CD4-positive, alpha-beta T cell treated with Interleukin-4 for 1 hour (primary cell): Measurements from ENCODE around the gene POMT2.
A peak's percentile ranks its signal among the peaks of the same experiment; 100 is the strongest.
"Not testable (repeated sequence)": the region's sequence is repeated elsewhere in the genome, so short reads cannot be mapped to it uniquely, and the experiment has no call there.

Experiments used
- DNase-seq, 2 donors: peaks; one replicate each; pipeline ENCODE4 v3.0.0-alpha.2; 2020 to 2022

POMT2 gene

DNA sequence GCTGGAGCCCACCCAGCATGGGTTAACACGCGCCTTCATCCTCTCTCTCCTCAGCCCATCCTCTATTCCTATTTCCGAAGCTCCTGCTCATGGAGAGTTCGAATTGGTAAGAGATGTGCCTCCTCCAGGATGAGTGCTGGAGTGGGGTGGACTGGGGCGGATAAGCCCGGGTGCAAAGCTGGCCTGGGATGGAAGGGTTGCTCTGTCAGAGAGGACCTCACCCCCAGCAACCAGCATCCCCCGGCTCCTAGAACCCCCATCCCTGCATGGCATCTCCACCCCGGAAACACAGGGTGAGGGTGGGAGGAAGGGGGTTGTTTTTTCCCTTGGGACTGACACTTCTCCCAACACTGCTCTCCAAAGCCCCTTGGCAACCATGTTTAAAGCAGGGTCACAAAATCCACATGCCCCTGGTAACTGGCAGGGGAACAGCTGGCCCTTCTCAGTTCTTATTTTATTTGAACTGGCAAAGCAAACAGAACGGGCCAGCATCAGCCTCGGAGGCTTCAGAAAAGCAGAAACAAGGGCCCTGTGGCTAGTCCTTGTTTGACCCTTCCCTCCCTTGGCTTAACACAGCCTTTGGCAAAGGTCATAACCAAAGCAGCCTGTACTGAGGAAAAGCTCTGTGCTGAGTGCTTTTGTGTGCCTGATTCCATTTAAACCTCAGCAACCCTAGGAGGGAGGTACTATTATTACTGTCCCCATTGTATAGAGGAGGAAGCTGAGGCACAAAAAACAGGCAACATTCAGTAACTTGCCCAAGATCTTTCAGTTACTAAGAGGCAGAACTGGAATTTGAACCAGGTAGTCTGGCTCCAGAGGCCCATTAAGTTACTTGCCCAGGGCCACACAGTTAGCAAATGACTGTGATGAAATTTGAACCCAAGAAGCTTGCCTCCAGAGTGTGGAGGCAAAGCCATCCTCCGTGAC is 4.4 kb upstream of the POMT2 start:
- no peak for DNase-seq

DNA sequence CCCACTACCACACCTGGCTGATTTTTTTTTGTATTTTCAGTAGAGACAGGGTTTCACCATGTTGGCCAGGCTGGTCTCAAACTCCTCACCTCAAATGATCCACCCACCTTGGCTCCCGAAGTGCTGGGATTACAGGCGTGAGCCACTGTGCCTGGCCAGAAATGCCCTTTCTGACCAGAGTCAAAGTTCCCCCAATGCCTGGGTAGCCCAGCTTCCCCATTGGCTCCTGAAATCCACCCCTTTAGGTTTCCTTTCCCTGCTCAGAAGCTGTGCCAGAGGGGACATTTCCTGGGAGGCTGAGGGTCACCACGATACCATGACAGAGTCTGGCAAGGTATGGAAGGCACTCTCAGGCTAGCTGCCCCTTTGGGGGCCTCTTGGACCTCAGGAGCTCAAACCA is 3.6 kb upstream of the POMT2 start:
- no peak for DNase-seq

DNA sequence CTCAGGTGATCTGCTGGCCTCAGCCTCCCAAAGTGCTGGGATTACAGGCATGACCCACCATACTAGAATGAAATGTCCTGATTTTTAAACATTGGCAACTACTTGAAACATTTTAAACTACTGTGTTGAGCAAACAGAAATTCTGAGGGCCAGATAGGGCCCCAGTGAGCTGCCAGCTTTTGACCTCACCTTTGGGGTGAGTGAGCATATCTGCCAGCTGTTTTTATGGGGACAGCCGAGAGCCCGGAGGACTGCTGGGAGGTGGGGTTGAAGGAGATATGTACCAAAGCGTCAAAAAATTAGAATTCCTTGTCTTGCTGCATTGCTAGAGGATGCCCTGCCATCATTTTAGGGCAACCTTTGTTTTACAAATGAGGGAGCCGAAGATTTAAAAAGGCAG is 2.9 kb upstream of the POMT2 start:
- DNase-seq = no peak

DNA sequence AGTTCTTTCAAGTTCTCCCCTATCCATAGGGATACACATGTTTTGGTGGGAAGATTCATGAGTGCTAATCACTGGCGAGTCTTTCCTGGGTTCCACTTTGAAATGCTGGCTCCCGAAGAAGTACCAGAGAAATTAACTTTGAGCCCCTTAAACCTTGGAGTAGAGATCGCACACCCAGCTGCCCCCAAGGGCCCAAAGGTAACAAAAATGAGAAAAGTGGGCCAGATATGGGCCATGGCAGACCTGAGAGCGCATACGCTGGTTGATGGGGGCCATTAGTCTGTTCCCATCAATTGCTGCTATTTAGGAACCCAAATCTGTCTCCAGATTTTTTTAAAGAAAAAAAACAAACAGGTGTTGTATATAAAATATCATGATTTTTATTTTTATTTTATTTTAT is 2.3 kb upstream of the POMT2 start:
- no peak for DNase-seq

DNA sequence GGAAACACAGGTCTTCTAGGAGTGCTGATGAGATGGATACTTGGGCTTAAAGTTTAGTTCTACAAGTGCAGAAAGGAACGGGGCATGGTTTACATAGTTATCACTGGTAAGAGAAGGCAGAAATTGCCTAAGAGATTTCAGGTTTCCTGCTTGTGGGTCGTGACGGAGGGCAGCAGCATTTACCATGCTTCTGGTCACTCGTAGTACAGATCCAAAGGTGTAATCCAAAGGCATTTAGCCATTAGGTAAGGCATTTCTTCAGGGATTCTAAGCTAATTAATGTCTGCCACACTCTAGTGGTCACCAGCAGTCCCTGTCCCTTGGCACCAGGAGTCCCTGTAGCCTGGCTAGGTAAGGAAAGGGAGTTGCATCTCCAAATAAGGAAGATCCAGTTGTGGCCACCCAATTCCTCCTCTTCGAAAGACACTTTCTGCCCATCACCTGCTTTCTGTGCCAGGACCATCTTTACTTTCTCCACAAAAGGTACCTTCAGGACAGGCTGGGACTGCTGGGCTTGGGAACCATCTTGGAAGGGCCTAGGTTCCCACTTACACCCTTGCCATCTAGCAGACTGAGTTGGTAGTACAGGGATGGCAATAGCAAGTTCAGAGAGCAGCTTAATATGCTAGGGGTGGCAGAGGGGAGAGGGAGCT is 1.7 kb upstream of the POMT2 start:
- no peak for DNase-seq

DNA sequence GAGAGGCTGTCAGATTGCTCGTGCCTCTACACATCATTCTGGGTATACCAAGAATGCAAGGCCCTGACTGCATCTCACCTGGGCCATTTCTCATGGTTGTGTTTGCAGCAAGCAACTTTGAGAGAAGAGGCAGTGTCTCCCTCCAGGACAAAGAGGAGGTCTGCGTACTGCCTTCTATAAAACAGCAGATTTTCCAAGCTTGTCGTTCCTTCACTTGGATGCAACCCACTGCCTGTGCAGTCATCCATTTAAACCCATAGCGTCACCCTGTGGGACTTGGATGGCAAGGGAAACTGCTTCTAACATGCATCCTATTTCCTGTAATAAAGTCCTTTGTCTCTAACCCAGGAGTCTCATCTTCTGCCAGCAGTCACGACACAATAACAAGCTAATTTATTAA is 1.3 kb downstream of the POMT2 start:
- DNase-seq = no peak

GRCh38 chr14:77318756-77319155 is 1.9 kb downstream of the POMT2 start:
- not testable (repeated sequence) for DNase-seq

GRCh38 chr14:77318006-77318553 is 2.6 kb downstream of the POMT2 start:
- DNase-seq = no peak

- DNase-seq = no peak
Measured at GRCh38 chr14:77316872-77317301, 3.8 kb downstream of the POMT2 start.

DNA sequence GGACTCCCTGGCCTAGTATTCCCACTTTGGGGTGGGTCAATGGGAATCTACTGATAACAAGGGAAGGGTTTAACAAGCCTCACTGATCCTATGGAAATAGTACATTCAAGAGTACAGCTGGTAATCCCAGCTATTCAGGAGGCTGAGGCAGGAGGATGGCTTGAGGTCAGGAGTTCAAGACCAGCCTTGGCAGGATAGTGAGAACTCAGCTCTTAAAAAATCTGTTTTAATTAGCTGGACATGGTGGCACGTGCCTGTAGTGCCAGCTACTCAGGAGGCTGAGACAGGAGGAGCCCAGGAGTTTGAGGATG is 4.5 kb downstream of the POMT2 start:
- DNase-seq = no peak

GRCh38 chr14:77314539-77315457 is 5.9 kb downstream of the POMT2 start:
- DNase-seq = no peak

DNA sequence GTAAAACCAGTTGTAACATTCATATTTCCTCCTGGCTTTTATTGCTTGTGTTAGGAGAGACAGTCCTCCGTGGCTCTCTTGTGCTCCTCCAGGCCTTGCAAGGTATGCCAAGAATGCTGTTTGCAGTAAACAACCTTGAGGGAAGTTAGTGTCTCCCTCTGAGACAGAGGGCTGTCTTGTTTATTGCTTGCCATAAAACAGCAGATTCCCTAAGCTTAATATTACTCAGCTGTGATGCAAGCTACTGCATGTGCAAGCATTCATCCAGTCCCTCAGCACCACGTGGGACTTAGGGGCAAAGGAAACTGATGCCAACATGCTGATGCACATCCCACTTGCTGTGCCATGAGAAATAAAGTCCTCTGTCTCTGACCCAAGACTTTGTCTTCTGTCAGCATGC is 6.6 kb downstream of the POMT2 start:
- DNase-seq = no peak

DNA sequence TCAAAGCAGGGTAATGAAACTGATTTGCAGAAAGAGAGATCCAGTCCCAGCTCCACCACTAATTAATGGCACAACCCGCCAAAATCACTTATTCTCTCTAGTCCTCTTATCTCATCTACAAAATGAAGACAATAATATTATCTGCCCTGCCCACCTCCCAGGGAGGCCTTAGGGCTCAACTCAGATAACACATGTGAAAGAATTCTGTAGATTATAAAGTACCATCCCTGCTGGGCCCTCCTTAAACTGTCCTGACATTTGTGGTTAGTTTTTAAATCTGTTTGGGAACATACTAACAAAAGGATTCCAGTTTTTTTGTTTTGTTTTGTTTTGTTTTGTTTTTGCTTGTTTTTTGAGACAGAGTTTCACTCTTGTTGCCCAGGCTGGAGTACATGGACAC is 7.3 kb downstream of the POMT2 start:
- no peak for DNase-seq

GRCh38 chr14:77311217-77311616 is 9.5 kb downstream of the POMT2 start:
- no peak for DNase-seq

- DNase-seq = no peak
Measured at GRCh38 chr14:77310026-77310425, 10.7 kb downstream of the POMT2 start.

GRCh38 chr14:77309131-77309530 is 11.6 kb downstream of the POMT2 start:
- DNase-seq = no peak

GRCh38 chr14:77306851-77307496 is 13.7 kb downstream of the POMT2 start:
- no peak for DNase-seq

DNA sequence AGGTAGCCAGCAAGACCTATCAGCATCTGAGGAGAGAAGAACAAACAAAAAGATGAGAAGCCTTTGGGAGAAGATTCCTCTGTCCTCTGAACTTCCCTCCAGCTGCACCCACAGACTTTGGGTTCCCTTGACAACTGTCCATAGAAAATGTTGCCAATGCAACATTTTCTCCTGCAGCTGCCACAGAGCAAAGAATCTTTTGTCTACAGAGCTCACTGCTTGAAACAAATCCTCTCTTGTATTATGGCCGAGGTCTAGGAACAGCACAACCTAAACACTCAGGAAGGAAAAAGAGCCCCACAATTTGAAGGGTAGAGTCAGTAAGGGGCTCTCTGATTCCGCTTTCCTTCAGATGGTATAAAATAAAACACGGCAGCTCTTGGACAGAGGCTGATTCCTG is 14.3 kb downstream of the POMT2 start:
- no peak for DNase-seq

DNA sequence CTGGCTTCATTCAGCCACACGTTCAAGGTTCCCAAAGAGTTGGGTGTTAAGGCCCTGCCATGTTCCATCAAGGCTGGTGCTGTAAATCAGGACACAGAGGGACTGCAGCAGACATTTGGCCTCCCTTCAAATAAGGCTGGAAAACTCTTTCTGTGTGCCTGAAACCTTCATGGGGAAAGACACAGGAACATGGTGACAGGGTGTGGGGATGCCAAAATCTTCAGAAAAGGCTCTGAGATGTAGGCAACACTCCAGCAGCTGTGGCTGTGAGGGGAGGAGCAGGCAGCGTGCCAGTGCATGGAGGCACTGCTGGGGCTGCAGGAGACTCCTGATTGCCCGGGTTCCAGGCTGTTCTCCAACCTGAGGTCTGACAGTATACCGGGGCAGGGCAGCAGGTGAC is 15.0 kb downstream of the POMT2 start:
- DNase-seq = no peak

DNA sequence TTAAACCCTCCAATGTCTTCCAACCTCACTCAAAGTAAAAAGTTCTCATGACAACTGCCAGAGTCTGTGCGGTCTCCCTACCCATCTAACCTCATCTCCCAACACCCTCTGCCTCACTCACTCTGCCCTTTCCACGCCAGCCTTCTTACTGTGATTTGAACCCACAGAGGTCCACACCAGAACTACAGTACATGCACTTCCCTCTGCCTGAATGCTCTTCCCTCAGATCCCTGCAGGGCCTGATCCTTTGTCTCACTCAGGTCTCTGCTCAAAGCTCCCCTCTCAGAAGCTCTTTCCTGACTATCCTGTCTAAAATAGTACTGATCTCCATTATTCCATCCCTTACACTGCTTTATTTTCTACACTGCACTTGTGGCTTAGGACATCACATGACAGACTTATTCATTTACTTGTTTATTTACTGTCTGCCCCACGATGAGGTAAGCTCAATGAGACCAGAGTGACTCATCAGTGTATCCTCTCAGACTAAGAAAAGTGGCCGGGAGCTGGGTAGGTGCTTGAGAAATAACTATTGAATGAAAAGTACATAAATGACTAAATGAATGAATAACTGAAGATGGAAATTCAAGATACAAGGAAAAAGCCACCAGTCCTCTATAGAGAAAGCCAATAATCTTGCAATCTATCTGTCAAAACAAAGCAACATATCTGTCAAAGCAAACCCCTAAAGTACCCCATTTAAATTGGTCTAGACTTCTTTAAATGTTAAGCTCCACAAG is 17.1 kb downstream of the POMT2 start:
- DNase-seq = no peak

DNA sequence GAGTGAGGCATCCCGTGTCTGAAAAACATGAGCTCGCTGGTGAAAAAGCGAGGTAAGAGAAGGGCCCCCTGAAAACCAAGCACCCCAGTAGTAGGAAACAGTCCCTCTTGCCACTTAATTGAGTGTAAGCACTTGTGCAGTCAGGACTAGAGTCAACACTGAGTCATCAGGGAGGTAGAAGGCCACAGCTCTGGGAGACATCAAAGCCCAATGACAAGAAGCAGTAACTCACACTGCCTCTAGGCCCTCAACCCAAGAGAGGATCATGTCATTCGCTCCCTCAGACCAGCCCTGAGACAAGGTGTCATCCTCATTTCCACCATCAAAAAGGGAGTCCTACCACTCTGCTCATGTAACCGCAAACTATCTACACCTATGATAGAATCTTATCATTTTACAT is 17.8 kb downstream of the POMT2 start:
- DNase-seq = no peak

GRCh38 chr14:77301103-77301502 is 19.6 kb downstream of the POMT2 start:
- peak; percentile 48 to 57 for DNase-seq
